Keratinocyte (primary cell): ENCODE data around the gene SDK2. TPM values are rescaled to one million over a fixed set of nuclear protein-coding genes. Genes with fewer than 3 reads are reported as not detected.
A peak's percentile ranks its signal among the peaks of the same experiment; 100 is the strongest.

Experiments
- DNase-seq: peaks from one replicate; pipeline ENCODE4 v3.0.0-alpha.2; 2011; ENCODE audit warnings: low read depth, missing footprints, low spot score
- FAIRE-seq: peaks from 2 replicates; lab custom pipeline; 2011; peaks lifted over from hg19 to GRCh38; lab: Jason Lieb, UNC
- H2AFZ ChIP-seq: 2 replicates; pipeline ENCODE4 v1.6.0; 2012; ENCODE audit warnings: low read length, control low read depth, inconsistent platforms; ENCODE audit not compliant: control insufficient read depth
- H3K27ac ChIP-seq: 2 replicates; pipeline ENCODE4 v1.5.1; 2011; ENCODE audit warnings: low read length; ENCODE audit not compliant: control insufficient read depth, insufficient read depth
- H3K27me3 ChIP-seq: 3 replicates; pipeline ENCODE4 v1.6.0; 2011; ENCODE audit warnings: low read length; ENCODE audit not compliant: control insufficient read depth, insufficient read depth; ENCODE audit errors: extremely low read depth
- H3K36me3 ChIP-seq, 2 experiments: 2 replicates in 1 of 2; 3 replicates in 1 of 2; pipeline ENCODE4 v1.5.1; 2011; ENCODE audit warnings: low read length in 2 of 2, mild to moderate bottlenecking in 1 of 2; ENCODE audit not compliant: control insufficient read depth in 2 of 2, insufficient read depth in 2 of 2; ENCODE audit errors: extremely low read depth in 1 of 2
- H3K4me1 ChIP-seq: 3 replicates; pipeline ENCODE4 v1.5.1; 2011; ENCODE audit warnings: low read length; ENCODE audit not compliant: control insufficient read depth, insufficient read depth; ENCODE audit errors: extremely low read depth
- H3K4me2 ChIP-seq: 3 replicates; pipeline ENCODE4 v1.6.0; 2011; ENCODE audit warnings: low read depth, low read length; ENCODE audit not compliant: control insufficient read depth, insufficient read depth; ENCODE audit errors: extremely low read depth
- H3K4me3 ChIP-seq, 3 experiments: fragments of 200-600 bp in 1 of 3; sonication (generic) in 1 of 3; 2 replicates in 2 of 3; 3 replicates in 1 of 3; pipeline ENCODE4 v1.5.1; 2011 to 2016; ENCODE audit warnings: low read length in 3 of 3, mild to moderate bottlenecking in 3 of 3, control low read depth in 2 of 3, inconsistent platforms in 1 of 3, low read depth in 1 of 3, mixed read lengths in 1 of 3, mixed run types in 1 of 3, moderate library complexity in 1 of 3; ENCODE audit not compliant: control insufficient read depth in 2 of 3, insufficient read depth in 2 of 3; ENCODE audit errors: extremely low read depth in 1 of 3
- H3K79me2 ChIP-seq: 2 replicates; pipeline ENCODE4 v1.6.0; 2012; ENCODE audit warnings: low read length; ENCODE audit not compliant: control insufficient read depth, insufficient read depth
- H3K9ac ChIP-seq: 3 replicates; pipeline ENCODE4 v1.6.0; 2011; ENCODE audit warnings: low read length; ENCODE audit not compliant: control insufficient read depth, insufficient read depth; ENCODE audit errors: extremely low read depth
- H3K9me1 ChIP-seq: 3 replicates; pipeline ENCODE4 v1.6.0; 2011; ENCODE audit warnings: low read length; ENCODE audit not compliant: control insufficient read depth, insufficient read depth; ENCODE audit errors: extremely low read depth
- H3K9me3 ChIP-seq: 2 replicates; pipeline ENCODE4 v1.5.1; 2012; ENCODE audit warnings: low read depth, low read length; ENCODE audit not compliant: control insufficient read depth
- H4K20me1 ChIP-seq: 3 replicates; pipeline ENCODE4 v1.6.0; 2011; ENCODE audit warnings: low read length; ENCODE audit not compliant: control insufficient read depth, insufficient read depth; ENCODE audit errors: extremely low read depth
- CTCF ChIP-seq, 3 experiments: IDR thresholded peaks in 1 of 3; conservative IDR thresholded peaks in 1 of 3; optimal IDR thresholded peaks in 1 of 3; 2 replicates in 2 of 3; 3 replicates in 1 of 3; pipeline versions ENCODE3 to v1.5.1; 2011; ENCODE audit warnings: low read length in 3 of 3, mild to moderate bottlenecking in 3 of 3, moderate library complexity in 2 of 3, control low read depth in 1 of 3, inconsistent platforms in 1 of 3; ENCODE audit not compliant: insufficient read depth in 2 of 3; ENCODE audit errors: extremely low read depth in 1 of 3
- EZH2 ChIP-seq: IDR thresholded peaks from one replicate; pipeline ENCODE4 v1.6.1; 2012; ENCODE audit warnings: inconsistent platforms, mild to moderate bottlenecking, low read length, moderate library complexity
- dilution Hi-C: fragments of 300-500 bp; cut with MboI; formaldehyde crosslinking; loops from one replicate; pipeline ENCODE4 v1.7.0; 2020; ENCODE audit warnings: low sequenced_read_pairs; ENCODE audit not compliant: extremely low pct_ligation_motif_present
- polyA plus RNA-seq, 5 experiments: library from polyadenylated mRNA; depleted of rRNA in 3 of 5; stranded (reverse) in 3 of 5; stranded (forward) in 1 of 5; unstranded in 1 of 5; fragments of >200 nt; gene quantifications; 1 replicate in 1 of 5; 2 replicates in 3 of 5; 3 replicates in 1 of 5; pipeline versions ENCODE4 v1.2.1 to v1.2.3, GENCODE V29; 2011 to 2012; ENCODE audit warnings: missing spikeins in 2 of 5, low read depth in 1 of 5, low replicate concordance in 1 of 5

The SDK2 gene
- polyA plus RNA-seq, 1 donor (not counting 4 experiments of a cell fraction or from before 2014, with no cell fraction given), result 1.8 TPM

- no peaks in the 10 kb centered on the region for H3K9me3 ChIP-seq
- no peak overlapping the region for H3K27ac ChIP-seq
- H3K4me3 ChIP-seq, result no peak overlapping the region
- peaks cover 6% of the 10 kb centered on the region for H3K4me1 ChIP-seq
- H4K20me1 ChIP-seq, result peaks cover 3% of the 10 kb centered on the region
- H3K9ac ChIP-seq, result no peak overlapping the region
- no peaks in the 10 kb centered on the region for H3K36me3 ChIP-seq
- no peaks in the 10 kb centered on the region for H3K9me1 ChIP-seq
- no peak overlapping the region for H3K4me2 ChIP-seq
- H2AFZ ChIP-seq, result no peak overlapping the region
- DNase-seq (no peak), FAIRE-seq (no peak)
- H3K27me3 ChIP-seq, result no peaks in the 10 kb centered on the region
- no peaks in the 10 kb centered on the region for H3K79me2 ChIP-seq
- dilution Hi-C loops, result no loop called here
- TF ChIP-seq EZH2 (no peak), CTCF (optimal IDR thresholded peaks at IDR 0.05 in 1 of 3, IDR thresholded peaks at IDR 0.05 in 1 of 3, conservative IDR thresholded peaks at IDR 0.05 in 1 of 3; ENCODE audit: extremely low read depth in 1 of 3, insufficient read depth in 2 of 3, low read length in 3 of 3) (peak; percentile 13 to 25 (median 14))
Observed at GRCh38 chr17:73586921-73587602, 57.2 kb downstream of the SDK2 start.

DNA sequence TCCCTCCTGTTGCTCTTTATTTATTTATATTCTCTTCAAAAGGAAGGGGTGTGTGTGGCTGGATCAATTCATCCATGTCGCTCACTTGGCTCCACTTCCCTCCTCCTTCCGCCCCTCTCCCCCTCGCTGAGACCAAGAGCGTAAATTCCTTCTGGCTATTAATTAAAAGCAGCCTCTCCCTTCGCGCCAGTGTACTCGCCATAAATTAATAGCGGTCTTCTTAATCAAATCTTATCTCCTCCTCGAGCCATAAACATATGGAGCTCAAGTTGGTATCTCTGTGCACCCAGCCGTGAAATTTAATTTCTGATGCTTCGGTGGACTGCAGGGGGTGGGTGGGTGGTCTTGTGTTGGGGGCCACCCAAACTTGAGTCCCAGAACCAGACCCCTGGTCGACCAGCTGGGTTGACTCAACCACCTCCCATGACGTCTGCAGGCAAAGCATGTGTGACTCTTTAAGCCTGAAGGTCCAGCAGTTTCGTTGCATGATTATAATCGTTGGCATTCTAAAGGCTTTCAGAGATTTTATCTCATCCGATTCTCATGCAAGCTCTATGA is 57.9 kb downstream of the SDK2 start:
- peaks cover 3% of the 10 kb centered on the region for H4K20me1 ChIP-seq
- H3K4me1 ChIP-seq, result peaks cover 6% of the 10 kb centered on the region
- no peaks in the 10 kb centered on the region for H3K9me1 ChIP-seq
- H3K4me2 ChIP-seq, result no peak overlapping the region
- H3K9me3 ChIP-seq, result no peaks in the 10 kb centered on the region
- H3K79me2 ChIP-seq, result no peaks in the 10 kb centered on the region
- DNase-seq (no peak), FAIRE-seq (no peak)
- dilution Hi-C loops, result no loop called here
- H3K27ac ChIP-seq, result no peak overlapping the region
- H2AFZ ChIP-seq, result no peak overlapping the region
- no peak for TF ChIP-seq EZH2
- no peak for TF ChIP-seq CTCF (optimal IDR thresholded peaks at IDR 0.05 in 1 of 3, IDR thresholded peaks at IDR 0.05 in 1 of 3, conservative IDR thresholded peaks at IDR 0.05 in 1 of 3; ENCODE audit: extremely low read depth in 1 of 3, insufficient read depth in 2 of 3, low read length in 3 of 3)
- no peaks in the 10 kb centered on the region for H3K27me3 ChIP-seq
- no peak overlapping the region for H3K9ac ChIP-seq
- no peaks in the 10 kb centered on the region for H3K36me3 ChIP-seq
- no peak overlapping the region for H3K4me3 ChIP-seq
